HUES48 (cell line): Measurements from ENCODE around the gene ZNF146.
"Not testable (repeated sequence)": the region's sequence is repeated elsewhere in the genome, so short reads cannot be mapped to it uniquely, and the experiment has no call there.

ENCODE experiments used
- H3K27ac ChIP-seq: one replicate; pipeline ENCODE4 v1.7.0; 2013; ENCODE audit warnings: low read depth, low read length, inconsistent platforms
- H3K27me3 ChIP-seq: 2 replicates; pipeline ENCODE4 v1.6.1; 2013; ENCODE audit warnings: mild to moderate bottlenecking, low read length; ENCODE audit not compliant: control insufficient read depth, insufficient read depth
- H3K36me3 ChIP-seq: 2 replicates; pipeline ENCODE4 v1.6.1; 2013; ENCODE audit warnings: low read length; ENCODE audit not compliant: control insufficient read depth, insufficient read depth
- H3K4me1 ChIP-seq: 2 replicates; pipeline ENCODE4 v1.6.1; 2013; ENCODE audit warnings: mild to moderate bottlenecking, low read length; ENCODE audit not compliant: control insufficient read depth, insufficient read depth
- H3K4me3 ChIP-seq: 2 replicates; pipeline ENCODE4 v1.5.1; 2013; ENCODE audit warnings: mild to moderate bottlenecking, low read depth, low read length
- H3K9ac ChIP-seq: 2 replicates; pipeline ENCODE4 v1.6.1; 2013; ENCODE audit warnings: mild to moderate bottlenecking, low read depth, low read length, moderate library complexity
- H3K9me3 ChIP-seq: 2 replicates; pipeline ENCODE4 v1.6.1; 2013; ENCODE audit warnings: low read length; ENCODE audit not compliant: control insufficient read depth, insufficient read depth

Gene ZNF146

DNA sequence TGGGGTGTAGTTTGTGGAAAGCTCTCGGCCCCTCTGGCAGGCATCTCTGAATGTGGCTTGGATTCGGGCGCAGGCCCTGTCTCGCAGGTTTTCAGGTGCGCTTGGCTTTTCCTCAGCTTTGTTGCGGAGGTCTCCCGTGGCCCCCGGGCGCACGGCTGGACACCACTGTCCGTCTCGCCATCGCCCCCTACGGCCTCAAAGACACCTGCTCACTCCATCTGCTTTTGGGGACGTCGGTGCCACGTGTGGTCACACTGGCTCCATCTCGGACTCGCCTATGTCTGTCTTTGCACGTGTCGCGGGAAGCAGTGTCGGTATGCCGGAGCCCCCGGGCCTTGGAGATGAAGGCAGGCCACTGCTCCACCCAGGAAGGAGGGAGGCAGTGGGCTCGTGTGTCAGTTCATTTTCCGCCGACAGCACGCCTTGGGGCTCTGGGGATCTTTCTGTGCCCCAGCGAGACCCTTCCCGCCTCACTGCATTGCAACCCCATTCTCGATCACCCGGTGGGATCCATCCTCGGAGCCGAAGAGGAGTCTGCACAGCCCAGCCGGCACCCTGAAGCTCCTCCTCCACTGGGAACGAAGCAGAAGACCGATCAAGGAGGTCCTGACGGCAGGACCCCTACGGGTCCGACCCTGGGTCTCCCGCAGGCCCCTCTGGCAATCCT is 42.1 kb downstream of the ZNF146 start:
- Histone ChIP-seq H3K27ac (no peak overlapping the region), H3K9ac (peak overlapping the region; percentile 51), H3K4me1 (no peaks in the 10 kb centered on the region; the same call in 1 of the 2 replicates), H3K36me3 (no peaks in the 10 kb centered on the region), H3K9me3 (no peaks in the 10 kb centered on the region), H3K4me3 (peak overlapping the region; percentile 67), H3K27me3 (no peaks in the 10 kb centered on the region)

DNA sequence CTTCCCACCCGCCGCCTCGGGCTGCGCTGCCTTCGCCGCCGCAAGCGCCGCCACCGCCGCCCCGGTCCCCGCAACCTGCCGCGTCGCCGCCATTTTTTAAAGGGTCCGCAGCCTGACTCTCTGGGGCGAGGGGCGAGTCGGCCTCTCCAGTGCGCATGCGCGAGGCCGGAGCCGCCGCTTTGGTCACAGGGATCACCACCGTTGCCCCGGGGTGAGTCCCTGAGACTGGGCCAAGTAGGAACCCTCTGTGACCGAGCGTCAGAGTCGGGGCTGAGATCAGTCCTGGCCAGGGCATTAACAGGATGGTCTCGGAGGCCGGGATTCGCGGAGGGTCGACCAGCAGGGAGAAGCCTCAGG is 42.6 kb downstream of the ZNF146 start:
- Histone ChIP-seq H3K4me3 (peak overlapping the region; percentile 67), H3K27ac (no peak overlapping the region), H3K9ac (peak overlapping the region; percentile 51)

GRCh38 chr19:36258028-36258875 is 43.3 kb downstream of the ZNF146 start:
- H3K9me3 ChIP-seq: no peaks in the 10 kb centered on the region
- no peak overlapping the region for H3K9ac ChIP-seq
- peak overlapping the region; percentile 67 for H3K4me3 ChIP-seq
- no peaks in the 10 kb centered on the region for H3K27me3 ChIP-seq
- no peak overlapping the region for H3K27ac ChIP-seq
- no peaks in the 10 kb centered on the region; the same call in 1 of the 2 replicates for H3K4me1 ChIP-seq
- H3K36me3 ChIP-seq: no peaks in the 10 kb centered on the region

More for the DNA sequence above, 42.6 kb downstream of the ZNF146 start:
- Histone ChIP-seq H3K4me1 (no peaks in the 10 kb centered on the region; the same call in 1 of the 2 replicates), H3K9me3 (no peaks in the 10 kb centered on the region), H3K36me3 (no peaks in the 10 kb centered on the region), H3K27me3 (no peaks in the 10 kb centered on the region)

DNA sequence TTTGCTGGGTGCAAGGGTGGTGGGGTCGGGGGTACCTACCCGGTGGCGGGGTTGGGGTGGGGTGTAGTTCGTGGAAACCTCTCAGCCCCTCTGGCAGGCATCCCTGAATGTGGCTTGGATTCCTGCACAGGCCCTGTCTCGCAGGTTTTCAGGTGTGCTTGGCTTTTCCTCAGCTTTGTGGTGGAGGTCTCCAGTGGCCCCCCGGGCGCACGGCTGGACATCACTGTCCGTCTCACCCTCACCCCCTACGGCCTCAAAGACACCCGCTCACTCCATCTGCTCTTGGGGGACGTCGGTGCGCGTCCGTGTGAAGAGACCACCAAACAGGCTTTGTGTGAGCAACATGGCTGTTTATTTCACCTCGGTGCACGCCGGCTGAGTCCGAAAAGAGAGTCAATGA is 44.3 kb downstream of the ZNF146 start:
- Histone ChIP-seq H3K36me3 (no peaks in the 10 kb centered on the region), H3K9me3 (no peaks in the 10 kb centered on the region), H3K9ac (no peak overlapping the region), H3K27ac (no peak overlapping the region), H3K4me1 (no peaks in the 10 kb centered on the region; the same call in 1 of the 2 replicates), H3K27me3 (no peaks in the 10 kb centered on the region), H3K4me3 (no peak overlapping the region)

DNA sequence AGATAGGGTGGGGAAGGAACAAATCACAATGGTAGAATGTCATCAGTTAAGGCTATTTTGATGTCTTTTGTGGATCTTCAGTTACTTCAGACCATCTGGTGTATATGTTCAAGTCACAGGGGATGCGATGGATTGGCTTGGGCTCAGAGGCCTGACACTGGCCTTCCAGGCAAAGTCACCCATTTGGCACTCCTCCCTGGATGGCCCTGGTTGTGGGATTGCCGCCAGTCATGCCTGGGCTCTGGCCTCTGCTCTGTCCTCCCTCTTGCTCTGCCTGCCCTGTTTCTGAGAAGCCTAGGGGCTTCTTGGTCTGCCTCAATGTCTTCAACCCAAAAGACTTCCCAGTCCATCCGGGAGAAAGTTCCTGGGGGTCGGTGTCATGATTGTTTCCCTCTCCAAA is 50.2 kb downstream of the ZNF146 start:
- Histone ChIP-seq H3K9ac (no peak overlapping the region), H3K9me3 (no peaks in the 10 kb centered on the region), H3K27ac (no peak overlapping the region), H3K4me1 (no peaks in the 10 kb centered on the region), H3K36me3 (no peaks in the 10 kb centered on the region), H3K4me3 (no peak overlapping the region), H3K27me3 (no peaks in the 10 kb centered on the region)

- Histone ChIP-seq H3K27me3 (no peaks in the 10 kb centered on the region), H3K9me3 (no peaks in the 10 kb centered on the region), H3K4me3 (no peak overlapping the region), H3K4me1 (no peaks in the 10 kb centered on the region), H3K27ac (no peak overlapping the region), H3K9ac (no peak overlapping the region), H3K36me3 (no peaks in the 10 kb centered on the region)
These were observed 51.0 kb downstream of the ZNF146 start for GRCh38 chr19:36265856-36266374.

- H3K4me1 ChIP-seq: no peaks in the 10 kb centered on the region
- no peaks in the 10 kb centered on the region for H3K36me3 ChIP-seq
- no peaks in the 10 kb centered on the region for H3K9me3 ChIP-seq
- H3K27ac ChIP-seq: no peak overlapping the region
- H3K9ac ChIP-seq: no peak overlapping the region
- no peaks in the 10 kb centered on the region for H3K27me3 ChIP-seq
- no peak overlapping the region for H3K4me3 ChIP-seq
These were observed 51.6 kb downstream of the ZNF146 start for GRCh38 chr19:36266375-36266961.

DNA sequence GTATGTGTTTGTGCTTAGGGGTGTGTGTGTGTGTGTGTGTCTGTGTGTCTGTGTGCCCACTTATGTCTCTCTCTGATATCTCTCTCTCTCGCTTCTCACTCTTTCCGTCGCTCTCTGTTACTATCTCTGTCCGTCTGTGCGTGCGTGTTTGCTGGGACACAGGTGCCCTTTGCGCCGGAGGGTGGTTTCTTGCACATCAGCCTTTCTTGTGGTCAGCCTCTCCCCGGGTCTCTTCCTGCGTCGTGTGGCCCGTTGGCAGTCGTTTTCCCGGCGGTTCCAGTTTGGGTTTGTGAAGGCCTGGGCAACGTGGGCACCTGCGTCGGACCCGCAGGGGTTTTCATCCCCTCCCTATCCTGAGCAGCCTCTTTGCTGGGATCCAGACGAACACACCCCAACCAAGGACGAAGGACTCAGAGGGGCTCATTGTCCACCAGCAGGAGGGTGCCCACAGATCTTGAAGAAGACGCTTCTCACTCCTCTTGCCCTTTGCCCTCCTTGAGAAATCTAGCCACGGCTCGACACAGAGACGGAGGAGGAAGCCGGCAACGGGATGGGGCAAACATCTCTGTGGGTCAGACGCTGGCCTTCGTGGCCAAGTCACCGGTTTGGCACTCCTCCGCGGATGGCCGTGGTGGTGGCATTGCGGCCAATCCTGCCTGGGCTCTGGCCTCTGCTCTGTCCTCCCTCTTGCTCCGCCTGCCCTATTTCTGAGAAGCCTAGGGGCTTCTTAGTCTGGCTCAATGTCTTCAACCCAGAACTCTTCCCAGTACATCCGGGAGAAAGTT is 52.3 kb downstream of the ZNF146 start:
- Histone ChIP-seq H3K36me3 (no peaks in the 10 kb centered on the region), H3K27me3 (no peaks in the 10 kb centered on the region), H3K4me3 (no peak overlapping the region), H3K4me1 (no peaks in the 10 kb centered on the region), H3K9ac (no peak overlapping the region), H3K27ac (no peak overlapping the region), H3K9me3 (no peaks in the 10 kb centered on the region)

GRCh38 chr19:36268081-36268480 is 53.2 kb downstream of the ZNF146 start:
- not testable (repeated sequence) for H3K36me3 ChIP-seq, H3K27me3 ChIP-seq, H3K9me3 ChIP-seq, H3K27ac ChIP-seq, H3K9ac ChIP-seq, H3K4me1 ChIP-seq, H3K4me3 ChIP-seq

GRCh38 chr19:36268591-36268990 is 53.7 kb downstream of the ZNF146 start:
- H3K27me3 ChIP-seq, H3K9ac ChIP-seq, H3K9me3 ChIP-seq, H3K27ac ChIP-seq, H3K4me3 ChIP-seq, H3K4me1 ChIP-seq, H3K36me3 ChIP-seq: not testable (repeated sequence)
